ENCODE measurements around the gene PRSS27. TPM values are rescaled to one million over a fixed set of nuclear protein-coding genes. Genes with fewer than 3 reads are reported as not detected.

The PRSS27 gene
- total RNA-seq, 3 donors from 2014 or later: 0.29 TPM; not detected in 2

- TF ChIP-seq POLR2A (IDR thresholded peaks at IDR 0.05): no peak
- TF ChIP-seq POLR2AphosphoS5 (IDR thresholded peaks at IDR 0.05): no peak
- TF ChIP-seq, protein P1, sequence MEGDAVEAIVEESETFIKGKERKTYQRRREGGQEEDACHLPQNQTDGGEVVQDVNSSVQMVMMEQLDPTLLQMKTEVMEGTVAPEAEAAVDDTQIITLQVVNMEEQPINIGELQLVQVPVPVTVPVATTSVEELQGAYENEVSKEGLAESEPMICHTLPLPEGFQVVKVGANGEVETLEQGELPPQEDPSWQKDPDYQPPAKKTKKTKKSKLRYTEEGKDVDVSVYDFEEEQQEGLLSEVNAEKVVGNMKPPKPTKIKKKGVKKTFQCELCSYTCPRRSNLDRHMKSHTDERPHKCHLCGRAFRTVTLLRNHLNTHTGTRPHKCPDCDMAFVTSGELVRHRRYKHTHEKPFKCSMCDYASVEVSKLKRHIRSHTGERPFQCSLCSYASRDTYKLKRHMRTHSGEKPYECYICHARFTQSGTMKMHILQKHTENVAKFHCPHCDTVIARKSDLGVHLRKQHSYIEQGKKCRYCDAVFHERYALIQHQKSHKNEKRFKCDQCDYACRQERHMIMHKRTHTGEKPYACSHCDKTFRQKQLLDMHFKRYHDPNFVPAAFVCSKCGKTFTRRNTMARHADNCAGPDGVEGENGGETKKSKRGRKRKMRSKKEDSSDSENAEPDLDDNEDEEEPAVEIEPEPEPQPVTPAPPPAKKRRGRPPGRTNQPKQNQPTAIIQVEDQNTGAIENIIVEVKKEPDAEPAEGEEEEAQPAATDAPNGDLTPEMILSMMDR (IDR thresholded peaks at IDR 0.05): no peak
- Histone ChIP-seq H3K27ac (no peak overlapping the region), H3K4me1 (peaks cover 4 to 8% of the 10 kb centered on the region in 2 donors), H3K9me3 (no peaks in the 10 kb centered on the region), H3K27me3 (no peaks in the 10 kb centered on the region), H3K36me3 (no peaks in the 10 kb centered on the region), H3K4me3 (no peak overlapping the region)
- DNase-seq (ENCODE audit: low spot score in 2 of 2): no peak
- intact Hi-C loops (cut with DNase I; ENCODE audit: low total_unique reads): no loop called here
Measured at GRCh38 chr16:2692948-2693651, 26.9 kb downstream of the PRSS27 start.

- Histone ChIP-seq H3K27me3 (no peaks in the 10 kb centered on the region), H3K36me3 (no peaks in the 10 kb centered on the region), H3K27ac (no peak overlapping the region), H3K4me3 (no peak overlapping the region), H3K4me1 (peaks cover 4 to 8% of the 10 kb centered on the region in 2 donors), H3K9me3 (no peaks in the 10 kb centered on the region)
- TF ChIP-seq POLR2AphosphoS5 (IDR thresholded peaks at IDR 0.05) (no peak), POLR2A (IDR thresholded peaks at IDR 0.05) (no peak)
- TF ChIP-seq, protein P1 (IDR thresholded peaks at IDR 0.05): no peak
- intact Hi-C loops (cut with DNase I; ENCODE audit: low total_unique reads): no loop called here
- DNase-seq (ENCODE audit: low spot score in 2 of 2): no peak
Measured at GRCh38 chr16:2692251-2692947, 27.6 kb downstream of the PRSS27 start.

DNA sequence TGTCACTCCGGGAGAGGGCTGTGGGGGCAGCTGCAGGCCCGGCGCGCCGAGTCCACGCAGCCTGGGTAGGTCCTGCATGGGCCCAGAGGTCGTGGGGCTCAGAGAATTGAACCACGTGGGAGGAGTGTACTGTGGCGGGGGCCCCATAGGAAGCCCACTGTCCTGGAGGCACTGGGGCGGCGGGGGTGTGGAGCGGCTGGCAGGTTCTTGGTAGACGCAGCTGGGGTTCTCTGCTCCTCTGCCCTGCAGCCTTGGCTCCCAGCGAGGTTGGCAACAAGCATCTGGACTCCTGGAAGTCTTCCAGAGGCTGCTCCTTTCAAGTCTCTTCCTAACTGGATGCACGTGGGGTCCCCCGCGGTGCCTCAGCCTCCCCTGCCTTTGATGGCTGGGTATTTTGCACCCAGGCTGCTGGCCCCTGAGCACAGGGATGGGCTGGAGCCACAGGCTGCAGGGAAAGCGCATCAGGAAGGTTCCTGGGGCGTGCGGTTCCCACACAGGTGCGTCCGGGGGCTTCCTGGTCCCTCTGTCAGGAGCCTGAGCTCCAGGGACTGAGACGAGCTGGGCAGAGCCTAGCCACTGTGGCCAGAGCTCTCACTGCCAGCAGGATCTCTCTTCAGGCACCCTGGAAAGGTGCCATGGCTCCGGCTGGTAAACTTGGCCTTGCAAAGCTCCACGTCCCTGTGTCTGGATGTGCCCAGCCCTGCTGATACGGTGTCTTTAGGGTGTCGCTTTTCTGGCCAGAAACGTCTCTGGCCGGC is 28.4 kb downstream of the PRSS27 start:
- Histone ChIP-seq H3K9me3 (no peaks in the 10 kb centered on the region), H3K27me3 (no peaks in the 10 kb centered on the region), H3K4me1 (peaks cover 4 to 8% of the 10 kb centered on the region in 2 donors), H3K4me3 (no peak overlapping the region), H3K27ac (no peak overlapping the region), H3K36me3 (no peaks in the 10 kb centered on the region)
- intact Hi-C loops (cut with DNase I; ENCODE audit: low total_unique reads): no loop called here
- DNase-seq (ENCODE audit: low spot score in 2 of 2): no peak
- no peak for TF ChIP-seq POLR2A (IDR thresholded peaks at IDR 0.05)
- TF ChIP-seq, protein P1 (IDR thresholded peaks at IDR 0.05): no peak
- TF ChIP-seq POLR2AphosphoS5 (IDR thresholded peaks at IDR 0.05): no peak

DNA sequence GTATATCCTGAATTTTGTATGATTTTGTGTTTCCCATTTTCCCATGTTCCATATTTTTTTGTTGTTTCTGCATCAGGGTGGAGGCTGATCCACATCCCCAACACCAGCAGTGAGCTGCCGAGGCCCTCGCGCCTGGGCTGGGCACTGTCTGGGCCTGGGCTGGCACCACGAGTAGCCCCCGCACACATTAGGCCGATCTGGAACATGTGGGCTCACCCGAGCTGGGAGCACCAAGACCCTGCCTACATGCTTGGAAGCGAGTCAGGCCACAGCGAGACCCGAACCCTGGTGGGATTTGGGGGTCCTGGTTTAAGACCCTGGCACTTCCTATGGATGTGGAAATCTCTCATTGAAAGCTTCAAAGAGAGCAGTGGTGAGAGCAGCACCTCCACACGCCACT is 29.2 kb downstream of the PRSS27 start:
- Histone ChIP-seq H3K9me3 (no peaks in the 10 kb centered on the region), H3K4me3 (no peak overlapping the region), H3K4me1 (peaks cover 4 to 8% of the 10 kb centered on the region in 2 donors), H3K27ac (no peak overlapping the region), H3K27me3 (no peaks in the 10 kb centered on the region), H3K36me3 (no peaks in the 10 kb centered on the region)
- TF ChIP-seq, protein P1 (IDR thresholded peaks at IDR 0.05): no peak
- TF ChIP-seq POLR2A (IDR thresholded peaks at IDR 0.05) (no peak), POLR2AphosphoS5 (IDR thresholded peaks at IDR 0.05) (no peak)
- no peak for DNase-seq (ENCODE audit: low spot score in 2 of 2)
- intact Hi-C loops (cut with DNase I; ENCODE audit: low total_unique reads): no loop called here
